Central memory CD4-positive, alpha-beta T cell (primary cell): ENCODE measurements around the gene HOXA4.

ENCODE experiments used
- DNase-seq: peaks from one replicate; pipeline ENCODE4 v3.0.0; 2022
- total RNA-seq, 3 experiments: gene quantifications; one replicate each; lab custom pipeline; 2026; lab: John Stamatoyannopoulos, UW

Gene HOXA4
- total RNA-seq, result 0 reads per million in 3 experiments

DNA sequence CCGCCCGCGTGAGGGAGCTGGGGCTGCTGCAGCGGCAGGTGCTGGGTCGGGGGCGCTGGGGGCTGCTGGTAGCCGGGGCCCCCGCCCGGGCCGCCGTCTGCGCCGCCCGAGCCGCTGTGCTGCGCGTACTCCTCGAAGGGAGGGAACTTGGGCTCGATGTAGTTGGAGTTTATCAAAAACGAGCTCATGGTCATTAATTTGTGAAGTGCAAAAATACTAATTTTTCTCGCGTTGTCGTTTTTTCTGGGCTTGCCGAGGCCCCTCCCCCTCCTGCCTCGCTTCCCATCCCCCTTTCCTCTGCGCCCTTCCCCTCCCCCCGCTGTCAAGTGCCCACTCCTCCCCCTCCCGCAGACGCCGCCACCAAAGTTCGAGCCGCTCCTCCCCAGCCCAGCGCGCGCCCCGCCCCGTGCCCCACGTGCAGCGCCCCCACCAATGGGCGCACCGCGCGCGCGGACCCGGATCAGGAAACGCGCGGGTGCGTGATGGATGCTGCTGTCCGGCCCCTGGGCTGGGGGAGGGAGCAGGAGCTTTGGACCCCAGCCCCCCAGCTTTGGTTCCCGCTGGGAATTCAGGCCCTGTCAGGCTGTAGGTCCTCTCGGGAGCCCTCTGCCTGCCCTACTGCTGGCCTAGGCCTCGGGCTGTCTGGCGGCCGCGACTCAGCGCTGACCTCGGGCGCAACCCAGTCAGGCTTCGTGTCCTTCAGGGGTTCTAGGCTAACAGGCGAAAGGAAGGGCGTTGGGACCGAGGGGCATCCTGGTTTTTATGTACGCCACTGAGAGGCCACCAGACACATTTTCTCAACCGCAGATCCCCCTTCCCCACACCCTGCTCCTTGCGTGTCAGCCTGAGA, at the start of gene HOXA4:
HOXA4 (minus strand) TSS at position 218 of the 850 bp plus-strand sequence; CDS start at position 194, 24 bp downstream.
- DNase-seq, result peak; percentile 62

DNA sequence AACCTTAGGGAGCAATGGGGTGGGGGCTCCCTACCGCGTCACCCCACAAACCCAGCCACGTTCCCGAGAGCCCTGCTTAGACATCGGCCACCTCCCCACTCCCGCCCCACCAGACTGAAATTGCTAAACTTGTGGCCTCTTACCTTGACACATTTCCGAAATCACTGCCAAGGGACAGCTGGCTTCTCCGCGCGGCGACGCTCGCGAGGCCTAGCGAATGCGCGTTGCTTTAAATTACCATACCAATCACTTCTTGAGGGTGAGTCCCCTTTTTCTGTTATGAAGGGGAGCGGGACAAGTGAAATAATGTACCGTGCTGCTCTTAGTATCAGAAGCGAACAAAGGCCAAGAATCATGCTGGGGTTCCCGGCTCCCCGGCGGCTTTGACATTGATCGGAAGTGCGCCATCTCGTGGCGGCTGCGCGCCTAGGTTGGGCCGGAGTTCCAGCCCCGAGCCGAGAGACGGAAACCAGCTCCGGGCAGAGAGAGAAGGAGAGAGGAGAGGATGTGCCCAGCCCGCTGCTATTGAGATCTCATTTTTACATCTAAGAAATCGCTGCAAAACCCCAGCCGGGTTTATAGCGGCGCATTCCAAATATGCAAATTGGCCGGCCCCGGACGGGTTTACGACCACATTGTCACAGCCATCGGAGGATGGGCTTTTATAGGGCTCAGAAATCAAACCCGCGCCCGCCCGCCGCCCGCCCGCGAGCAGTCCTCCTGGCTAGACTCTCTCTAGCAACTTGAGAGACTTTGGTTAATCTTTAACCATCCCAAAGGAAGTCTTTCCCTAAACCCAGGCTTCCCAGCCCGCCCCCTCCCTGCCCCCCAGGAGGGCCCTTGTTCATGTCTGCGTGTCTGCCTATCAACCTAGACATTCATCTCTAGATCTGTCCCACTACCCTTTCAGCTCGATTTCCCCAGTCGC, 49.2 kb upstream of the HOXA4 start:
- DNase-seq, result no peak

DNA sequence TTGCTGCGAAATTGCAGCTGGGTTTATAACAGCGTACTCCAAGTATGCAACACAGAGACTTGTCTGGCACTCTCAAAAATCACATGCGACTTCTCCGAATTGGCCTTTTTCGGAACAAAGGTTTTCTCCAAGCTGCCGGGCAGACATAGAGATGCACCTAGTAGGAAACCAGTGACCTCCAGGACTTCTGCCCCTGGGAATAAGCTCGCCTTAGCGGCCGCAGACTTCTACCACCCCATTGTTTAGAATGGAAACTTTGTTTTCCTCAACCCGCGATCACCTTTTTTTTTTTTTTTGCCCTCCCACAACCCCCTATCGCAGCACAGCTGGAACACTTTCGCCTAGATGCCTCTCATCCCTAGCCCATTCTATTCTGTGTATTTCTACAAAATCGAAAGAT, 48.5 kb upstream of the HOXA4 start:
- no peak for DNase-seq

DNA sequence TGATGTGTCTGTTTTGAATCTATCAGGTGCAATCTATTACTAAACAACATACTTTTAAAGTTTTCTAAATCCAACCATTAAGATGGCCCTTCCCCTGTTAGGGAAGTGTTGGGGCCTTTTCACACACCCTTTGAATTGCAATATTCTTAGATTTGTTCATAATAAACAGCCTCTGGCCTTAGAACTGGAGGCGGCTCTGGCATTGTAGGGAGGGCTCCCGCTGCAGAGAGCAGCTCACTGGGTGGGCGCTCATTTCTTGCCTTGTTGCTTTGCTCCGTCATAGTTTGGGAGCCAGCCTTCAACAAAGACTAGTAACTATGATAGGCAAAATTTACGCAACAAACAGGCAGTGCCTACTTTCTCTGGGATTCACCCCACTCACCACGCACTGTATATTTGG, 47.8 kb upstream of the HOXA4 start:
- DNase-seq, result no peak

DNA sequence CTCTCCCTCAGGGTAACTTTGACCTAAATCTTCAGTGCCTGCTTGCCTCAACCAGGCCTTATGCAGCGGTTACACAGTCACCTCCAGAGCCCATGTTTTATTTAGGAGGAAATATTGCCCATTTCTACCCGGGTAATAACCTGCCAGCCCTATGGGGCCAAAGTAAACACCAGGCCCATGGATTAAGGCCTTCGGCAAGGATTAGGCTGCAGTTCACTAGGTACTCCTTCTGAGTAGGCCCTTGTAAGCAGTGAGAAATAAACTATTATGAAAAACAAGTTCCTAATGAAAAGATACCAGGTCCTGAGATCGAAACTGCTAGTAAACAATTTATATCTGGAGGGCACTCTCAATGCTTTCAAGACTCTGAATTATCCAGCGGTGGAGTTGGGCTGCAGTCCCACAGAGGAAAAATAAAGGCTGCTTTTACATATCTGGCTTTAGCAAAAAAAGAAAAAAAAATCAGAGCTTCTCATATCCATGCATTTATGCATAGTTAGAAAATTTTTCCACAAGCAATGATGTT, 47.3 kb upstream of the HOXA4 start:
- no peak for DNase-seq

DNA sequence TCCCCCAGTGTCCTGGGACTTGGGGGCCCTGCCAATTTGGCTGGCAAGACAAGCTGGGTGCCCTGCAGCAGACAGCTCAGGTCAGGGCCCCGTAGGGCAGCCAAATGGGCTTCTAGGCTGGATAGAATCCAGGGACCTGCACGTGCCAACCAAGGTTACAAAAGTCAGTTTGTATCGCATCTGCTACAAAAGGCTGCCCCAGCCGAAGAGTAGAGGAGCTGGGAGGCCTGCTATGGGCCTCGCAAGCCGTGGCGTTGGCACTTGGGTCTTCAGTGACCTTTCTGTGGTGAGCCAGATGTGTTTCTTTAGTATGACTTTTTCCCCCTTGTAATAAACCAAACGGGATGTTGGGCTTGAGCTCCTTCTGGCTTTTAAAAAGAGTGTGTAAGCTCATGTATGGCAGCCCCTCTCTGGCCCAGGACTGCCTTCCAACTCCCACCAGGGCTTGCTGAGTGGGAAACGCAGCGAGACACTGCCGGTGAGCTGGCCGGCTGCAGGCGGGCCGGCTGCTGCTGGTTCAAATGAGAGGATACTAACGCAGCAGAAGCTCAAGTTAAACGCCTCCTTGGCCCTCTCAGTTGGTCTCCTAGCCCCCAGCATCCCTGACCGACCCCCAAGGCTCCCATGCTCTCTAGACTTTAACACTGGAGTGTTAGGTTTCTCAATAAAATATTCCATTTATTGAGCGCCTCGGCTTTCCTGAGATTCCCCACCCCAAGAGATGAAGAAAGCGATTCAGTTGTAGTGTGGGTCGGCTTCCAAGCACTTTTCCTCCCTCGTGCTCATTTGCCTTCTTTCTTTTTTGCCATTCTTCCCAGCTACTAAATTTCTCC, 46.6 kb upstream of the HOXA4 start:
- no peak for DNase-seq

DNA sequence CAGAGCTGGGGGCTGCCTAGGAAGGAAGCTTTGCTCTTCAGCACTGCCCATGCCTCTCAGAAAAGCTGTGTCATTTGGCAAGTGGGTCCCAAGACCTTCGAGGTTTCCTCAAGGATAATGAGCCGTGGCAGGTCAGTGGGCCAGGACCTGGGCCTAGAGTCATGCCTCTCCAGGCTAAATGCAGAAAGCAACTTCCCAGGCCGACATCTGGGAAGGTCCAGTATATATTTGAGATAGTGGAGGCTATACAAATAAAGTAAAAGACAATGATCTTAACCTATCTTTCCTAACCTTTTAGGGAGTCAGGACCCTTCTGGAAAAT, 45.9 kb upstream of the HOXA4 start:
- DNase-seq, result no peak

DNA sequence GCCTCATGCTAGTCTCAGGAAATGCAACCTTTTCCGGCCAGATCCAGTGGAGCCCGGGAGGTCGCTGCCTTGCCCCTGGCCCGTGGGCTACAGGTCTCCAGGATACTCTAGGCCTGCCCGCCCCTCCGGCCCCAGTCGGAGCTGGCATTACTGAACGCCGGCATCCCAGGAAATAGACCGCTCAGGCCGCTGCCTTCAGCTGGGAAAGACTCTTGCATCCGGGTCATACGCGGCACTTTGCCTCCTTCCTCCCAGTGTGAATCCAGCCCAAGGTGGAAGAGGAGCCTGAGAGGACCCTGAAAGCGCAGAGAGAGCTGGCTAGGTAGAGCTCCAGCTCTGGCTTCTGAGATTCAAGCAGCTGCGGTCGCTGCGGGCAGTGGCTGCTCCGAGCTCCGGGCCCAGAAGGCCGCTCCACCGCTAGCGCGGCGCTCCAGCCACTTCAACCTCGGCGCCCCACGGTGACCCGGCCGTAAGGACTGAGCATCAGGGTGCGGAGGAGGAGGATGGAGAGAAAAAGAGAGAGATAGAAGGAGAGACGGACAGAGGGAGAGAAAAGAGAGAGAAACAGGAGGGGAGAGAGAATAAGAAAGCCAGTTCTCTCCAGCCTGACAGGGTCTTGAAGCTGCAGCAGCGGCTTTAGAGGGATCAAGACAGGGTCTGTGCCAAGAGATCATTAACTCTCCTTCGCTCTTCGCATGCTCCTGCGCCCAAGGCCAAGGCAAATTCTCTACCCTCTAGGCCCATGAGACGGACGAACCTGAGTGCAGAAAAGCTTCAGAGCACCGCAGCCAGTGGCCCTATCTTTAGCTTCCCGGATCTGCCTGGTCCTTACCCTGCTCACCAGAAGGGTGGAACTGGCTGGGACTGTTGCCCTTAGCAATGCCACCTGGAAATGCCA, 45.3 kb upstream of the HOXA4 start:
- DNase-seq, result no peak

DNA sequence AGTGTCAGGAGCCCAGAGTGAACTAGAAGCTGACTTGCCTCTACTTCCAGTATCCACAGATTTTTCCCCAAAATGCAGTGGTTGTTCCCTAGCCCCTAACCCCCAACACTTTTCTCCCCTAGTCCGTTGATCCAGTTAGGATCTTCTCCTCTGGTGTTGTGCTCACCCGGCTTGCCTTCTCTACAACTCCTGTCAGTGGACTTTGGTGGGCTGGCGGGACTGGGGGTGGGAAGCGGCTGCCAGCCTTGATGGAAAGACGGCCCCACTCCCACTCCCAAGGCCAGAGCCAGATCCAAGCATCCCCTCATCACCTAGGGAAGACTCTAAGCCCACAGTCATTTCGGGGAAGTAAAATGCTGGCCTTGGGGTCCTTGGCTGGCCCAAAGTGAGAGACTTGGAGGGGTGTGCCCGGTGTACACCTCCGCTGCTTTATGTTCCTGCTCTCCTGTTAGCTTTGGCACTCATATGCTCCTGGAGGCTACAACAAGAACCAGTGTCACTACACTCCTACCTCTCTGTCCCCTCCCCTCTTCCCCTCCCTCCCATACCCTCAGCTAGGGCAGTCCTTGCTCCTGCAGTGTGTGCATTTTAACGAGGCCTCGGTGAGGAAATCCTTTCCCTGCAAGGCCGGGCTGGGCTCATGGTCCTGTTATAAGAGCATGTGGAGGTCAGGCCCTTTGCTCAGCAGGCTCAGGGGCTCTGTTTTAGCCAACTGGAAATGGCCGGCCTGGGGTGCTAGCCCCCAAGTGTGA, 44.5 kb upstream of the HOXA4 start:
- no peak for DNase-seq

DNA sequence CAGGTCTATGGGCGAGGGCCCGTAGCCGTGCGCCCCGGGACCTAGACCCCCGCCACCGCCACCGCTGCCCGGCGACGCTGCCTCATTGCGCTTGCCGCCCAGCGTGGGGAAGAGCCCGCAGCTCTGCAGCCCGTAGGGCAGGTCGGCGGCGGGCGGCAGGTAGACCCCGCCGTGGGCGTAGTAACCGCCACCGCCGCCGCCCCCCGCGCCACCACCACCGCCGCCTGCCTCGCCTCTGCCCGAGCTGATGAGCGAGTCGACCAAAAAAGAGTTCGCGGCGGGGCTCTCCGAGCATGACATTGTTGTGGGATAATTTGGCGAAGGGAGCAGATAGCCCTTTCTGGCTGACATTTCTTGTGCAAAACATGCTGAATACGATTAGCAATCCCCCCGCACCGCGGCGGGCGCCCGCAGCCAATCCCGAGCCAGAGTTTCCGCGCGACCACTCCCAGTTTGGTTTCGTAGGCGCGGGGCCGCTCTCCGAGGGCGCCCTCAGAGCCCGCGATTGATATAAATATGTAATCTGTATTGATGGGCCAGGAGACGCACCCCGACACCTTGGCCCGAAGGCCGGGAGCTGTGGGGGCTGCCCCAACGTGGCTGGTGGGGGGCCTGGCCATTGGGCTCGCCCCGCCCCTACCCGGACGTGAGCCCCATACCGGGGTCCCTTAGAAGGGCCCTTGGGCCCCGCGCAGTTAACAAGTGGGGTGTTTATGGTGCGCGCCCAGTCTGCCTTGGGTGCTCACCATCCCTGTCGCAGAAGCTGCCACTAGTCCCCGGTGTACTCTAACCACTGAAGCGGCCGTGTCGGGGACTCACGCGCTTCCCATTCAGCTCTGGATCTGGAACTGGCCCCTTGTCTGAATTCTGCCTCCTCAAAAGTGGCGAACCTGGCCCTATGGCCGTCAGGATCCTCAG, 43.7 kb upstream of the HOXA4 start, which contains the start of gene HOXA10:
HOXA10 (minus strand) TSS at position 365 of the 918 bp plus-strand sequence; CDS start at position 351, 14 bp downstream.
- no peak for DNase-seq

DNA sequence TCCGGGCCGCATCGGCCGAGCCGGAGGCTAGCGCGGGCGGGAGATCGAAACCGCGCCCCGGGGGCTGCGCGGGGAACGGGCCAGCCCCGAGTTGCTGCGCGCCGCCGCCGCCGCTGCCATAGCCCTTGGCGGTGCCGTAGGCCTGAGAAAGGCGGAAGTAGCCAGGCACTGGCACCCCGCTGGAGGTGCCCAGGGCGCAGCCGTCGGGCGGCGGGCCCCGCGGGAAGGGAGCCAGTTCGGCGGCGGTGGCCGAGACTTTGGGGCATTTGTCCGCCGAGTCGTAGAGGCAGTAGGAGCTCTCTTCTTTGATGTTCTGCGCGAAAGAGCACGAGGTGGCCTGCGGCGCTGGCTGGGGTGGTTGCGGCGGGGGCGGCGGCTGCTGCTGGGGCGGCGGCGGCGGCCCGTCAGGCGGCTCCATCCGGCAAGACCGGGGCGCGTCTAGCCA, 43.0 kb upstream of the HOXA4 start:
- DNase-seq, result no peak

DNA sequence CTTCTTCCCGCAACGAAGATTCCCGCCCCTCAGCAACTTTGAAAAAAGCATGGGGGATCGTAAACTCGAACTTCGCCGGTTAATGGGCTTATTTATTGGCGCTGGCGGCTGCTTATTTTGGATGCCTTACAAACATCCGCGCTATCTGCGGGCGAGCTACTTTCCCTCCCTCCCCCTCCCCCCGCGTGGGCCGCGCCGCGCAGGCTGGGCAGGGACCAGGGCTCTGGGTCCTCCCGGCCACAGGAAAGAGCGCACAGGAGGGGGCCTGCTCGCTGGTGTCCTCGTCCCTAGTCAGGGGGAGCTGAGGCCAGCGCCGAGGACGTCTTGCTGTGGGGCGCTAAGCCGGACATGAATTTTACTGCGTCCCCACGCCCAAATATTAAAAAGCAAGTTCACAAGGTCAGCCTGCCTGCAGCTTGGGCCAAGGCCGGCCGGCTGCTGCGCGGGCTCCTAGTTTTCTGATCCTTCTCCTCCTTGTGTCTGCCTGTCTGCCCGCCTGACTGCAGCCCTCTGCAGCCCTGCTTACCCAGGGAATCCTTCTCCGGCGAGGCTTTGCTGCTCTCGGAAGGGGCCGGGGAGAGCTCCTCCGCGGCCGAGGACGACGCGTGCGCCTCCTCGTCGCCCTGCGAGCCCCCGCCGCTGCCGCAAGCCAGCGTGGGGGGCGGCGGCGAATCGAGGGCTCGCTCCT, 42.4 kb upstream of the HOXA4 start:
- no peak for DNase-seq

DNA sequence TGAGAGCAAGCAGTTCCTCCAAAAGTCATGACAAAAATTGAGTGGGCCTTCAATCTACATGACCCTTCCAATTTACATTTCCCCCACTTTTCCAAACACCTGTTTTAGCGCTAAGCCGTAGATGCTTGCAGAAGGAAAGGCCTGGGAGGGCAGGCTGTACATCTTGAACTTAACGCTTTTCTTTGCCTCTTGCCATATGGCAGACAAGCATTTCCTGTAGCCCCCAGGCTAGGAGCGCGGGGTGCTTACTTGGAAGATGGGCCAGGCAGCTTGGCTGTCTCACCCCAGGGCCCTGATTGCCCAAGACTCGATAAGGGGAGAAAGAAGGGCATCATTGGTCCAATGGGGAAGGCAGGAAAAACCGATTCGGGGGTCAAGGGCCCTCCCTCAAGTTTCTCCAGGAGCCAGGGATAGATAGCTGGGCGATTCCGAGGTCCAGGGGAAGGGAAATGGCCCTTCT, 41.8 kb upstream of the HOXA4 start:
- DNase-seq, result no peak

DNA sequence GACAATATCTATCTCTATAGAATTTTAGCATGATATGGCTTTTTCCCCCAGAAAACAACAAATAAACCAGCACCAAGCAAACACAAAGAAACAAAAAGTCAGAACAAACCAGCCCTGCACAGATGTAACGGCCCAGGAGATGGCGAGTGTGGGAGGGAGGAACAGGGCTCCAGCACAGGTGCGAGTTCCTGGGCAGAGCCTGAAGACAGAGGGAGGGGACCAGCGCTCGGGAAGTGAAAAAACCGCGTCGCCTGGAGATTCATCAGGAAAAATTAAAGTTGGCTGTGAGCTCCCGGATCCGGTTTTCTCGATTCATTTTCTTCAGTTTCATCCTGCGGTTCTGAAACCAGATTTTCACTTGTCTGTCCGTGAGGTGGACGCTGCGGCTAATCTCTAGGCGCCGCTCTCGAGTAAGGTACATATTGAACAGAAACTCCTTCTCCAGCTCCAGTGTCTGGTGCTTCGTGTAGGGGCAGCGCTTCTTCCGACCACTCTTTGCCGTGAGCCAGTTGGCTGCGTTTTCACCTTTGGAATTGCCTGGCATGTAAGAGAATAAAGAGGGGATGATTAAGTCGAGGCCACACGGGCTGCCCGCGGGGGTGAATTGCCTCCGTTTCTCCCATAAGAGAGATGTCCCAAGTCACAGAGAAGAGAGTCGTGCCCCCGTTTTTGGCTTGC, 41.2 kb upstream of the HOXA4 start:
- DNase-seq, result no peak

DNA sequence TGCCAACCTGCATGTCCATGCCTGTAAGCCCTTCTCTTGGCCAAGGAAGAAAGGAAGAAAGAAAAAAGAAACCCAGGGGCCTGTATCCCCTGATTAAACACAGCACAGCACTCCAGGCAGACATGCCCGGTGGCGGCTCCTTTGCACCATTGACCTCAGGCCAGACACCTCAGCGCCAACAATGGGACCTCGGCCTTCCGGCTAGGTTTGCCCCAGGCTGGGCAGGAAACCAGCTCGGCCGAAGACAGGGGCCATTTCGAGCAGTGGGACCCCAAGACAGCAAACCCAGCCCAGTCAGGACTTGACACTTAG, 40.7 kb upstream of the HOXA4 start:
- no peak for DNase-seq

DNA sequence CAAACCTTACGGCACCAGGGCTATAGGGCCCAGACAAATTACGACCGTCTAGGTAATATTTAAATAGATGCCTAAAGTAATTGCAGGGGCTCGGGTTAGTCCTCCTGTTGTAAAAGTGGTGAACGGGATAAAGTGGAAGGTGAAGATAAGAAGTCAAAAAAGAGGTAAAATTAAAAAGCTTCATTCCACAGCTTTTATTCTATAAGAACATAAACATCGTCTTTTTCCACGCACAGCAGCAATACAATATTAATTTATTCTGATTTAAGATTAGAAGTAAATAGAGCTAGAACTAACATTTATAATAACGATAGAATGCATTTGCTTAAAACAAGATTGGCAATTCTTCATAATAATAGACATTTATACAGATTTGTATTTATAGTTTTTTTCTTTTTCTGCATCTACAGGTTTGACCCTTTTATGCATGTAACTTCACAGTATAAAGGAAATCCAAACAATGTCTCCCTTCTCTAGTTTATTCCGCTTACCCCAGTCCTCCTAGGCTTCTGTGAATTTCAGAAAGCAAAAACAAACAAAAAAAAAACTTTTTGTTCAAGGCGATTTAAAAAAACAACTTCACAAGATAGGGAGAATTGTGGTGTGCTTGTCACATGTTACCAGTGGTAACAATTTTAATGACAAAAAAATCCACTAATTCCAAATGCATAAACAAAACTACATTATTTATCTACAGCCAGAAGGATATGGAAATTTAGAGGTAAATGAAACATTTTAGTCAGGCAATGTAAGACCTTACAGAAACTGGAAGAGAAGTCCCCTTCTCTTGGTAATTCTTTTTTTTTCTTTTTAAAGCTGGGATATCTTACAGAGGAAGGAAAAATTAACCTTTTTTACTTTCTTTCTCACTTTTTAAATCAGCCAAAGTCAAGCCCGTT, 40.1 kb upstream of the HOXA4 start:
- no peak for DNase-seq
